ENCODE results near the gene TOMM20L.

- TF ChIP-seq CTCF (IDR thresholded peaks at IDR 0.05), result no peak
- no peak for TF ChIP-seq POLR2A (IDR thresholded peaks at IDR 0.05)
Observed at GRCh38 chr14:58415636-58416547, 20.2 kb downstream of the TOMM20L start.
